NCI-H510A (cell line): ENCODE results near the gene ZBTB16.

Experiments used
- DNase-seq: peaks from one replicate; lab custom pipeline; 2025; lab: John Stamatoyannopoulos, UW

Gene ZBTB16

GRCh38 chr11:114065094-114065493, 5.6 kb downstream of the ZBTB16 start:
- no peak for DNase-seq

GRCh38 chr11:114066046-114066648, 6.6 kb downstream of the ZBTB16 start:
- no peak for DNase-seq

- DNase-seq = no peak
Measured at GRCh38 chr11:114068327-114068726, 8.8 kb downstream of the ZBTB16 start.

GRCh38 chr11:114070464-114071139, 11.1 kb downstream of the ZBTB16 start:
- DNase-seq = no peak

- no peak for DNase-seq
Measured at GRCh38 chr11:114073007-114073827, 13.7 kb downstream of the ZBTB16 start.

- DNase-seq = peak; percentile 52
Measured at GRCh38 chr11:114073828-114074381, 14.4 kb downstream of the ZBTB16 start.

GRCh38 chr11:114074546-114075343, 15.2 kb downstream of the ZBTB16 start:
- DNase-seq = no peak

GRCh38 chr11:114075344-114075610, 15.8 kb downstream of the ZBTB16 start:
- DNase-seq = no peak

- DNase-seq = no peak
Measured at GRCh38 chr11:114075891-114076441, 16.5 kb downstream of the ZBTB16 start.

- no peak for DNase-seq
Measured at GRCh38 chr11:114076921-114077331, 17.4 kb downstream of the ZBTB16 start.

- no peak for DNase-seq
Measured at GRCh38 chr11:114077482-114078305, 18.2 kb downstream of the ZBTB16 start.

- DNase-seq = no peak
Measured at GRCh38 chr11:114078423-114078822, 18.9 kb downstream of the ZBTB16 start.

GRCh38 chr11:114079511-114080065, 20.1 kb downstream of the ZBTB16 start:
- DNase-seq = no peak

GRCh38 chr11:114080219-114080618, 20.7 kb downstream of the ZBTB16 start:
- no peak for DNase-seq

- no peak for DNase-seq
Measured at GRCh38 chr11:114080769-114081168, 21.3 kb downstream of the ZBTB16 start.

- no peak for DNase-seq
Measured at GRCh38 chr11:114081641-114082414, 22.3 kb downstream of the ZBTB16 start.

GRCh38 chr11:114082415-114082748, 22.9 kb downstream of the ZBTB16 start:
- DNase-seq = no peak

GRCh38 chr11:114082767-114083181, 23.3 kb downstream of the ZBTB16 start:
- DNase-seq = no peak

GRCh38 chr11:114083391-114084252, 24.1 kb downstream of the ZBTB16 start:
- DNase-seq = no peak
